Tibial nerve (tissue), 4 donors: Measurements from ENCODE around the gene KXD1. TPM values are rescaled to one million over a fixed set of nuclear protein-coding genes. Genes with fewer than 3 reads are reported as not detected.

Source experiments
- DNase-seq, 2 donors: peaks; one replicate each; pipeline ENCODE4 v3.0.0-alpha.2; 2019; ENCODE audit warnings: low spot score in 2 of 2
- H3K27ac ChIP-seq, 4 donors: fragments of 200-600 bp; sonication (generic) in 3 of 4; one replicate each; pipeline ENCODE4 v1.5.1; 2017 to 2019; ENCODE audit warnings: mild to moderate bottlenecking in 1 of 4
- H3K27me3 ChIP-seq, 2 donors: fragments of 200-600 bp; sonication (generic) in 1 of 2; one replicate each; pipeline versions ENCODE4 v1.5.1 to v1.6.0; 2017 to 2019
- H3K36me3 ChIP-seq, 3 donors: fragments of 200-600 bp; sonication (generic); one replicate each; pipeline ENCODE4 v1.5.1; 2018 to 2019
- H3K4me1 ChIP-seq, 4 donors: fragments of 200-600 bp; sonication (generic) in 3 of 4; one replicate each; pipeline ENCODE4 v1.5.1; 2017 to 2019
- H3K4me3 ChIP-seq, 4 donors: fragments of 200-600 bp; sonication (generic) in 3 of 4; one replicate each; pipeline ENCODE4 v1.5.1; 2017 to 2019; ENCODE audit warnings: mild to moderate bottlenecking in 1 of 4, moderate library complexity in 1 of 4
- H3K9me3 ChIP-seq, 4 donors: fragments of 200-600 bp; sonication (generic) in 3 of 4; one replicate each; pipeline ENCODE4 v1.5.1; 2017 to 2019
- CTCF ChIP-seq, 5 experiments: fragments of 200-600 bp in 3 of 5; fragments of 450-650 bp in 2 of 5; sonication (generic) in 3 of 5; IDR thresholded peaks; one replicate each; pipeline ENCODE4 v1.5.1; 2016 to 2019; ENCODE audit warnings: antibody characterized with exemption in 5 of 5, mild to moderate bottlenecking in 3 of 5, moderate library complexity in 2 of 5
- EP300 ChIP-seq, 2 donors: sonication (generic); formaldehyde crosslinking; IDR thresholded peaks; one replicate each; pipeline ENCODE4 v1.6.1; 2017; ENCODE audit warnings: antibody characterized with exemption in 2 of 2, mild to moderate bottlenecking in 1 of 2
- POLR2A ChIP-seq, 2 donors: fragments of 450-650 bp; IDR thresholded peaks; one replicate each; pipeline ENCODE4 v1.6.1; 2017; ENCODE audit warnings: antibody characterized with exemption in 2 of 2, mild to moderate bottlenecking in 2 of 2, moderate library complexity in 2 of 2
- WGBS, 2 donors: methylation state at CpG; one replicate each; pipeline ENCODE4 v1.1.5; 2018; 5-methylcytosine and 5-hydroxymethylcytosine counted together
- total RNA-seq, 4 donors: library from RNA; depleted of rRNA; stranded (reverse); fragments of >200 nt; gene quantifications; one replicate each; pipeline ENCODE4 v1.1.0, GENCODE V29; 2016

Gene KXD1
- total RNA-seq, 4 donors from 2014 or later = 122 to 298 (median 167) TPM

GRCh38 chr19:18587962-18588610, 30.4 kb downstream of the KXD1 start:
- H3K27ac ChIP-seq = peak overlapping the region; percentile 63 to 91 (median 76)
- H3K36me3 ChIP-seq = peaks cover 0 to 8% (median 0%) of the 10 kb centered on the region in 3 donors
- no peak for DNase-seq
- no peaks in the 10 kb centered on the region for H3K9me3 ChIP-seq
- peaks cover 0 to 24% (median 11%) of the 10 kb centered on the region in 4 donors for H3K4me1 ChIP-seq
- H3K27me3 ChIP-seq = no peaks in the 10 kb centered on the region
- H3K4me3 ChIP-seq = peak overlapping the region; percentile 60 to 99 (median 71)
- TF ChIP-seq CTCF (IDR thresholded peaks at IDR 0.05) (no peak), POLR2A (IDR thresholded peaks at IDR 0.05) (no peak), EP300 (IDR thresholded peaks at IDR 0.05) (no peak)
- WGBS, 2 donors = 26 to 32% methylated on average over 16 of the region's 16 CpGs

GRCh38 chr19:18588611-18589379, 31.1 kb downstream of the KXD1 start, which contains the start of gene REX1BD:
Gene REX1BD (plus strand): TSS chr19:18588798. CDS start chr19:18588802, 4 bp downstream.
- Histone ChIP-seq H3K27me3 (no peaks in the 10 kb centered on the region), H3K9me3 (no peaks in the 10 kb centered on the region), H3K27ac (peak within 1 kb of the TSS; percentile 63 to 91 (median 76)), H3K4me3 (peak within 1 kb of the TSS; percentile 60 to 99 (median 71)), H3K36me3 (peaks cover 0 to 8% (median 0%) of the 10 kb centered on the region in 3 donors), H3K4me1 (peaks cover 0 to 28% (median 11%) of the 10 kb centered on the region in 4 donors)
- TF ChIP-seq POLR2A (IDR thresholded peaks at IDR 0.05) = peak; percentile 8 to 45
- peak in 1 of 2 donors; percentile 42 for TF ChIP-seq EP300 (IDR thresholded peaks at IDR 0.05)
- TF ChIP-seq CTCF (IDR thresholded peaks at IDR 0.05) = peak; percentile 86 to 94 (median 90)
- peak; percentile 55 to 72 for DNase-seq
- 1 to 2% methylated on average over 23 to 24 of the region's 72 CpGs for WGBS, 2 donors

- Histone ChIP-seq H3K9me3 (no peaks in the 10 kb centered on the region), H3K27me3 (no peaks in the 10 kb centered on the region), H3K27ac (peak overlapping the region; percentile 63 to 91 (median 76)), H3K4me3 (peak overlapping the region; percentile 60 to 99 (median 71)), H3K4me1 (peaks cover 0 to 37% (median 18%) of the 10 kb centered on the region in 4 donors), H3K36me3 (peaks cover 0 to 8% (median 0%) of the 10 kb centered on the region in 3 donors)
- DNase-seq = peak in 1 of 2 donors; percentile 50
- WGBS, 2 donors = 12 to 20% methylated on average over 24 to 34 of the region's 52 CpGs
- TF ChIP-seq EP300 (IDR thresholded peaks at IDR 0.05) (peak in 1 of 2 donors; percentile 4), CTCF (IDR thresholded peaks at IDR 0.05) (peak in 4 of 5 experiments; percentile 4 to 52 (median 24)), POLR2A (IDR thresholded peaks at IDR 0.05) (no peak)
Measured at GRCh38 chr19:18589380-18590272, 32.0 kb downstream of the KXD1 start.

GRCh38 chr19:18590273-18591272, 32.9 kb downstream of the KXD1 start:
- WGBS, 2 donors = 59 to 62% methylated on average over 39 to 40 of the region's 40 CpGs
- H3K4me1 ChIP-seq = peaks cover 0 to 45% (median 26%) of the 10 kb centered on the region in 4 donors
- H3K4me3 ChIP-seq = peak overlapping the region in 2 of 4 donors; percentile 63 to 99
- peaks cover 0 to 8% (median 0%) of the 10 kb centered on the region in 3 donors for H3K36me3 ChIP-seq
- TF ChIP-seq CTCF (IDR thresholded peaks at IDR 0.05) (peak in 2 of 5 experiments; percentile 36 to 42), EP300 (IDR thresholded peaks at IDR 0.05) (peak in 1 of 2 donors; percentile 9), POLR2A (IDR thresholded peaks at IDR 0.05) (no peak)
- peak overlapping the region in 2 of 4 donors; percentile 76 to 91 for H3K27ac ChIP-seq
- H3K9me3 ChIP-seq = no peaks in the 10 kb centered on the region
- peak; percentile 51 to 55 for DNase-seq
- H3K27me3 ChIP-seq = no peaks in the 10 kb centered on the region
